GM13976 (cell line): ENCODE data around the gene DDX53.

Experiments
- DNase-seq: peaks from one replicate; pipeline ENCODE4 v3.0.0; 2012; ENCODE audit warnings: low spot score
- in situ Hi-C: fragments of 300-500 bp; cut with MboI; formaldehyde crosslinking; loops from one replicate; pipeline ENCODE4 v1.12.0; 2022; ENCODE audit warnings: low sequenced_read_pairs, mixed read lengths, inconsistent platforms; ENCODE audit not compliant: unreplicated experiment
- TF ChIP-seq, protein P1 (sequence below): IDR thresholded peaks from 2 replicates; pipeline ENCODE4 v1.5.1; 2012; ENCODE audit warnings: borderline replicate concordance, mild to moderate bottlenecking; ENCODE audit not compliant: insufficient read depth; ENCODE audit errors: extremely low read depth, missing control alignments, control extremely low read depth

Gene DDX53

DNA sequence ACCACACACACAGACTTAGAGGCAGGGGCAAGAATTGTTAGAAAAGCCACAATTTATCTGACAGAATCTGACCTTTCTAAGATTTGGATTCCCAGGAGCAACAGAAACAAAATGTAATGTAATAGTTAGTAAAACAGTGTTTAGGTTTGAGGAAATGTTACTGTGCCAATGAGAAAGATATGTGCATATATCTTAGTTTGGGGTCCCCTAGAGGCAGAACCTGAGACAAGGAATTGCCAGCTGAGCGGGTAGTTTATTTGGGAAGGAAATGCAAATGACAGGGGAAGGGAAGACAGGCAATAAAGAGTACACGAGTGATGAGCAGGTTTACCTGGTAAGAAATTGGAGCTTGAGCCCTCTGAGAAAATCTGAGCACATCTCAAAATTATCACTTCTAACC, 31.3 kb upstream of the DDX53 start:
- no peak for DNase-seq
- TF ChIP-seq, protein P1, sequence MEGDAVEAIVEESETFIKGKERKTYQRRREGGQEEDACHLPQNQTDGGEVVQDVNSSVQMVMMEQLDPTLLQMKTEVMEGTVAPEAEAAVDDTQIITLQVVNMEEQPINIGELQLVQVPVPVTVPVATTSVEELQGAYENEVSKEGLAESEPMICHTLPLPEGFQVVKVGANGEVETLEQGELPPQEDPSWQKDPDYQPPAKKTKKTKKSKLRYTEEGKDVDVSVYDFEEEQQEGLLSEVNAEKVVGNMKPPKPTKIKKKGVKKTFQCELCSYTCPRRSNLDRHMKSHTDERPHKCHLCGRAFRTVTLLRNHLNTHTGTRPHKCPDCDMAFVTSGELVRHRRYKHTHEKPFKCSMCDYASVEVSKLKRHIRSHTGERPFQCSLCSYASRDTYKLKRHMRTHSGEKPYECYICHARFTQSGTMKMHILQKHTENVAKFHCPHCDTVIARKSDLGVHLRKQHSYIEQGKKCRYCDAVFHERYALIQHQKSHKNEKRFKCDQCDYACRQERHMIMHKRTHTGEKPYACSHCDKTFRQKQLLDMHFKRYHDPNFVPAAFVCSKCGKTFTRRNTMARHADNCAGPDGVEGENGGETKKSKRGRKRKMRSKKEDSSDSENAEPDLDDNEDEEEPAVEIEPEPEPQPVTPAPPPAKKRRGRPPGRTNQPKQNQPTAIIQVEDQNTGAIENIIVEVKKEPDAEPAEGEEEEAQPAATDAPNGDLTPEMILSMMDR, result no peak
- in situ Hi-C loops, result no loop called here

DNA sequence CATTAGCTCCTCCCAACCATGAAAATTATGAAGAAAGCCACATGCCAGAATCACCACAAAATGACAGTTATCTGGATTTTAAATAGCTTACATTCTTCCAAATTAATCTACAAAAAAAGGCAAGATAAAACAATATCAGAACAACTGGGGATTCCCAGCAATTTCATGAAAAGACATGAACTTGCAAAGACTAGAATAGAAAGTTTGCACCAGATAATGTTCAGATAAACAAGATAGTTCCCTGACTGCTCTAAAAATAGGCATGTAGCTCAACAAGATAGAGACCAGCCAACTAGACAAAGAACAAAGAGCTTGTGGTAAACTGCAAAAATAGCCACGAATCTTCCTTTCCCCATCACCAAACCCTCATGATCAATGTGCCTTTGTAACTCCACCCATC, 30.3 kb upstream of the DDX53 start:
- no peak for DNase-seq
- in situ Hi-C loops, result no loop called here
- TF ChIP-seq, protein P1, result no peak

DNA sequence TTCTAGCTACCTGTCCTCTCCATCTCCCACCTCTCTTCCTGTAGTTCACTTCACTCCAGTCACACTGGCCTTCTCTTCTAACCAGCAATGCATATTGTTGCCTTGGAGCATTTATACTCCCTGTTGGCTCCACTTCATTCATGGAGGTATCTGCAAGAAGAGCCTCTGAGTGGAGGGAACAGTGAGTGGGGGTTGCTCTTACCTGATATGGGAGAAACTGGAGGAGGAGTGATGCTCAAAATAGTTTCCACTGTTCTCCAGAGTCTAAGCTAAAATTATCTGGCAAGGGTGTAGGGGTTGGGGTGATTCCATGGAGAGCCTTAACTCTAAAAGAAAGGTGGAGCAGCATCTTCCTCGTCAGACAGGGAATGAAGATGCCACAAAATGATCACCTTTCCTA, 28.9 kb upstream of the DDX53 start:
- in situ Hi-C loops, result no loop called here
- no peak for DNase-seq
- TF ChIP-seq, protein P1, result no peak

DNA sequence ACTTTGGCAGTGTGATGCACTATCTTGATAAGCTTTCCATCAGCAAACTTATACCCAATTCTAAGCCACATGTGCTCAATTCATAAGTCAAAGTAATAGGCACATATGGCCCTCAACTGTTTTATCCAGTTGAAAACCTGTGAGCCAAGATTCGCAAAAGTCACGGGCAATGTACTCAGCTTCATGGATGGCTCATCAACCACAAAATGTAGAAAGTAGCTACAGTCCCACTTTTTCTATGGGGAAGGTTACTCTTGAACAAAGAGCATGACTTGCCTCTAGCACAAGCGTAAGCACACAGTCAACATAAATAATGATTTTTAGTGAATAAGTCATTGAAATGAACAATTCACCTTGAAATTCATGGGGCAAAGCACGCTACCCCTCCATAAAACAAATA, 25.1 kb upstream of the DDX53 start:
- TF ChIP-seq, protein P1, result no peak
- in situ Hi-C loops, result no loop called here
- DNase-seq, result no peak

DNA sequence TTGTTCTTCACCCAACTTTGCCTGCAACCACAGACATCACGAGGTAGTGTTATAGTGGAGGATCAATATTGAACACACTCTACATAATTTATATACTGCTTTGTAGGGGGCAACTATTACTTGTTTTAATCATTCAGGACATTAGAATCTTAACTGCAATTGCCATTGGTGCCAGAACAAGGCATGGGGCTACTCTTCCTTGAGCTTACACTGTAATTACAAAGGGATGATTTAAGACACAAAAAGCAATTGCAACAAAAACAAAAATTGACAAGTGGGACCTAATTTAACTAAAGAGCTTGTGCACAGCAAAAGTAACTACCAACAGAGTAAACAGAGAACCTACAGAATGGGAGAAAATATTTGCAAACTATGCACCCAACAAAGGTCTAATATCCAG, 24.0 kb upstream of the DDX53 start:
- TF ChIP-seq, protein P1, result no peak
- no peak for DNase-seq
- in situ Hi-C loops, result no loop called here

DNA sequence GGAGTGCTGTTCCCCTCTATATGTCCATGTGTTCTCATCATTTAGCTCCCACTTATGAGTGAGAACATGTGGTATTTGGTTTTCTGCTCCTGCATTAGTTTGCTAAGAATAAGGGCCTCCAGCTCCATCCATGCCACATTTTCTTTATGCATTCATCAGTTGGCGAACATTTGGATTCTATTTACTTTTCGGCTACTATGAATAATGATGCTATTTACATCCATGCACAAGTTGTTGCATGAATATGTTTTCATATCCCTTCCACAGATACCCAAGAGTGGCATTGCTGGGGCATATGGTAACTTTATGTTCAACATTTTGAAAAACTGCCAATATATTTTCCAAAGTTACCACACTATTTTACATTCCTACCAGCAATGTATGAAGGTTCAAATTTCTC, 13.8 kb upstream of the DDX53 start:
- in situ Hi-C loops, result no loop called here
- TF ChIP-seq, protein P1, result no peak
- no peak for DNase-seq

DNA sequence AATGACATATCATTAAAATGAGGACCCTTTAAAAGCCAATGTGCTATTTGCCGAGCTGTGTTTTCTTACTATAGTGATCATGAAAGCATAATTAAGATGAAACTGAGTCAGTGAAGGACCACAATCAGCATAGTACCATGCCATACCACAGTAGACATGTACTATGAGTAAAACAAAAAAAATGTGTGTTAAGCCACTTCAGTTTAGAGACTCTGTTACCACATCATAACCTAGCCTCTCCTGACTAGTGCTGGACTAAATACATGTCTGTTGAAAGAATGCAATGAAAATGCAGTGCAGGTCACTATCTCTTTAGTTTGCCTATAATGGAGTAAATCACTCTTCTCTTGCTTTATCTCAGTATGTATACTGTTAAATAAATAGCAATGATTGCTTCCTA, 12.3 kb upstream of the DDX53 start:
- in situ Hi-C loops, result no loop called here
- TF ChIP-seq, protein P1, result no peak
- no peak for DNase-seq
